GM21381 (cell line): ENCODE data around the gene SH3PXD2A.

ENCODE experiments used
- ATAC-seq: cut with Tn5 transposase; IDR thresholded peaks from one replicate; pipeline ENCODE4 v1.9.1; 2021; ENCODE audit warnings: mild to moderate bottlenecking, moderate library complexity; ENCODE audit not compliant: unreplicated experiment

SH3PXD2A gene

DNA sequence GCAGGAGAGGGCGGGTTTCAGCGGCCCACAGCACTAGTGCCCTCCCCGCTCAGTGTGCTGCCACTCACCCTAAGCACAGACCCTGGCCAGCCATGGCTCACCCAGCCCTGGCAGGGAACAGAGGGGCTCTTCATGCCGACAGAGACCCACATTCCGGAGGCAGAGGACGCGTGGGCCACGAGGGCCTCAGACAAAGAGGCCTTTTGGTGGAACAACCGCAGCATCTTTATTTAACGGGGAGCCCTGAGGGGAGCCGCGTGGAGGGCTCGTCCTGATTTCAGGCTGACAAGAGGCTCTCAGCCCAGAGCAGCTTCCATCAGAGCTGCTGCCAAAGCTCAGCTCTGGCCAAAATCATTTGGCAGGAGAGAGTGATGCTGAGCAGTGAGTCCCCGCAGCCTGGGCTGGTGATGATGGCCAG is 127.8 kb downstream of the SH3PXD2A start:
- no peak for ATAC-seq

DNA sequence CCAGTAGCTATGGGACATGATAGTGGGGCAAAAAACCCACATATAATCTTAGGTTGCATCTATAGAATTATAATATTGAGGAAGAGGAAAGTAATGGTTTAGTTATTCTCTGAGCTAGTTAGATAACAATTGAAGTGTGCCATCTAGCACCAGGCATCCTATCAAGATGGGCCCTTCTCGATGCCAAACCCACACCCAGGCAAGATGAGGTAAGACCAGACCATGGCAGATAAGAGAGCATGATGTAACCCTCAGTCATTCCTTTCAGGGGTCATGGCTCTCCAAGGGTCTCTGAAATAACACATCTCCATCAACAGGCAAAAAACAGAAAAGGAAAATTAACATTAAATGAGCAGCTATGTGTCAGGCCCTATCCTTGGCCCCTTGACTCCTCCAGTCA is 128.7 kb downstream of the SH3PXD2A start:
- ATAC-seq = no peak

DNA sequence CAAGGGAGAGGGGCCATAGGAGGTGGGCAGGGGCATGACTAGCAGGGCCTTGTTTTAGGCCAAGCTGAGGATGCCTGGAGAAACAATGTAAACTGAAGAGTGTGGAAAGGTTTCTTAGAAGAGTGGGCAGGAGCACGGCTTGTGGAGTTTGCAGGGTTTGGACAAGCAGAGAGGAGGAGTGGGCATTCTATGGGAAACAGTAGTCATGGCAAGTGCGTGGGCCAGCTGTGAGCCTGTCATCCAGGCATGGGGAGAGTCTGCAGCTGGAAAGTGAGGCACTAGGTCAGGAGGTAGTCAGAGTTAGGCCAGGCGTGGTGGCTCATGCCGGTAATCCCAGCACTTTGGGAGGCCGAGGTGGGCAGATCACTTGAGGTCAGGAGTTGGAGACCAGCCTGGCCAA is 130.1 kb downstream of the SH3PXD2A start:
- no peak for ATAC-seq

DNA sequence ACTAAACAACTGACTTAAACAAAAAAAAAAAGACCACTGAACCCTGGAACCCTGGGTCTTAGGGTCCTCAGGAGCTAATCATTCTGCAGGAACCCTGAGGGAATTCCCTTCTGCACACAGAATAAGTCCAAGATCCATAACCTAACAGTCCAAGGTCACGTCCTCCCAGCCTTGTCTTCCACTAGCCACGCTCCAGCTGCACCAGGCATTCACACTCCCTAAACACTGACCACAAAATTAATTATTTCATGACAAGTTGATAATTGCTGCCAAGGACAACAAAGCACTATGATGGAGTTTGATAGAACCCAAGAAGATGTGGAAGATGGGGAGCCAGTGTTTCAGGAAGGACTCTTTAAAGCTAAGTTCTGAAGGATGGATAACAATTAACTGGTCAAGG is 130.6 kb downstream of the SH3PXD2A start:
- no peak for ATAC-seq

DNA sequence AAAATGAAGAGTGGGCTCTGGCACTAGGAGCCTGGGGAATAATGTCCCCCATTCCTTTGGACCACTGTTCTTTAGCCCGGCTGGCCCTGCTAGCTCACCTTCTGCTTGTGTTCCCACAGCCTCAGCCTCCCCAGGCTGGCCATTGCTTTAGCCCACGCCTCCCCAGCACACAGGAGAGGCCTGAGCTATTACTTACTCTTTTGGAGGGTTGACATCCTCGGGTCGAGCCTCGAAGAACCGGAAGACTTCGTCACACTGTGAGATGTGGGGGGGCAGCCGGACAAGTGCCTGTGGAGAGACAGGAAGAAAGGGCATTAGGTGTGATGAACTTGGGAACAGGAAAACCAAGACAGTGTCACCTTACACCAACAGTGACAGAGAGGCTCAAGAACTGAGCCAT is 131.3 kb downstream of the SH3PXD2A start:
- no peak for ATAC-seq

DNA sequence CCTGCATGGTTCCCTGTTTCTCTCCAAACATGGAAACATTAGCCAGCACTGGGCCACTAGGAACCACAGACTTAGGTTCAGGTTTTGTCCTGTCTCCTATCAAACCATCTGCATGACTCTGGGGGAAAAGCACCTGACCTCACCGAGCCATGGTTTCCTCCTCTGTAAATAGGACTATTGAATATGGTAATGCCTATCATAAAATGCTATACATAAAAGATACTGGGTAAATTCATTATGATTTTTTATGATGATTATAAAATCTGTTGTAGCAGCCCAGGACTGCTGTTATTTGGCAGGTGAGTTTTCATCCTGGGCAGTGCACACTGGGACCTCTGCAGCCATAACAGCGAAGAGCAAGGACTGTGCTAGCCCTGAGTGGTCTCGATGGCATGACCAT is 131.8 kb downstream of the SH3PXD2A start:
- ATAC-seq = no peak

DNA sequence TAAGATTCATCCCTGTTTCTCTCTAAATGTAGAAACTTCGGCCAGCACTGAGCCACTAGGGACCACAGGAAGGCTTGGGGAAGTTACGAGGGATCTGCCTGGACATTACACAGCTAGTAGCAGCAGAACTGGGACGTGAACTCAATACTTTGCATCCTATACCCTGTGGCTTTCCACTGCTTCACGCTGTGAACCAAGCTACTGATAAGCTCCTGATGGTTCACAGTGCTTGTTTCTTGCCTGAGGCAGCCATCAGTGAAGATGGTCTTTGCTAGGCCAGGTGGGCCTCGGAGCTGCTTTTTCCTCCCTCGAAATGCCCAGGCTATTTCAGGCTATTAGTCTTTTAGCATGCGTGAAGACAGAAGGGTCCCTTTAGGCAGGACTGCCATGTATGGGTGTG is 132.7 kb downstream of the SH3PXD2A start:
- no peak for ATAC-seq

DNA sequence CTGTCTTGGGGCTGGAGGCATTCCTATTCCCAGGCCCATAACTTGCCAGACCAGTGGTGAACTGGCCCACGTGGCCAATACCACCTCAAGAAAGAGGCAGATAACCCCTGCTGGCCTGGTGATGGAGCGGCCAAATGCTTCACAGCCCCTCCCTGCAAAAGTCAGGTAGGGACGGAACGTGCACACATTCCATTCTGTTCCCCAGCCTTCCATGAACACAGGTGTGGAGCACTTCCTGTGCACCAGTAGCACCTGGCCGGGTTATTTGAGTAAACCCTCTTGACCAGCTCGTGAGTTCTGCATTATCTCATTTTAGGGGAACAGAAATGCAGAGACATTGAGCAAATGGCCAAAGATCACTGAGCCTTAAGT is 134.4 kb downstream of the SH3PXD2A start:
- no peak for ATAC-seq

DNA sequence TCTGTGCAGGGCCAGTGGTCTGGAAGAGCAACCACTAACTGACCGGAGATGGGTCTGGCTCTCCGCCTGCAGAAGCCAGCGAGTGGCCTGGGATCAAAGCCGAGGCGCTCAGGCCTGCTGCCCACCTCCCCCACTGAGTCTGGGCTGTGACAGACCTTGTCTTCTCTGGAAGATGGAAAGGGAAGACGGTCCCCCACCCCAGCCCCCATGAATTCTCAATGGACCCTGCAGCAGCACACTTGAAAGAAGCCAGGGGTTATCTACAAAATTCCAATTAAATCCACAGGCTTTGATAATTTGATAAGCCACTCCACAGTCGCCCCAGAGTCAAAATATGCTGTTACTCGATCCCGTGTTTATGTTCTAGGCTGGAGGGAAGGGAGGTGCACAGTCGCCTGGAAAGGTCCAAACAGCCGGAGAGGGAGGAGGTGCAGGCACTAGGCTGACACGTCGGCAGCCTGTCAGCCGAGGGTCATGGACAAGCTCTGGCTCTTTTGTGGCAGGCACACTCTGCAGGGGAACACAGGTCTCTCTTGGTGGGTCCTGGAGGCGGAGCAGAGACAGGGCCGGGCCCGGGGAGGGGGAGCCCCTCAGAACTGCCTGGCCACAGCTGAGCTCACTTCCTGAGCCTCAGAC is 134.9 kb downstream of the SH3PXD2A start:
- no peak for ATAC-seq

DNA sequence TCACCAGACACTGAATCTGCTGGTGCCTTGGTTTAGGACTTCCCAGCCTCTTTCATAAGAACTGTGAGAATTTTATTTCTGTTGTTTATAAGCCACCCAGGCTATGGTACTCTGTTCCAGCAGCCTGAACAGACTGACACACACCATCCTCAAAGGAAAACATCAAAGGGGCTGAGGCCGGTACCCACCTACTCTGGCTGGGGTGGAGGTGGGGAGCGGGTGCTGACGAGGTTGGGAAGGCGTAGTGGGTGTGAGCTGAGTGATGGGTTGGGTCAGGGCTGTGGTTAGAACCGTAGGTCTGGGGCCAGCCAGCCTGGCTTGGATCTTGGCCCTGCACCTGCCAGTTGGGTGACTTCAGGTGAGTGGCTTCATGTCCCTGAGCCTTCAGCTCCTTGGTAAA is 136.3 kb downstream of the SH3PXD2A start:
- no peak for ATAC-seq

DNA sequence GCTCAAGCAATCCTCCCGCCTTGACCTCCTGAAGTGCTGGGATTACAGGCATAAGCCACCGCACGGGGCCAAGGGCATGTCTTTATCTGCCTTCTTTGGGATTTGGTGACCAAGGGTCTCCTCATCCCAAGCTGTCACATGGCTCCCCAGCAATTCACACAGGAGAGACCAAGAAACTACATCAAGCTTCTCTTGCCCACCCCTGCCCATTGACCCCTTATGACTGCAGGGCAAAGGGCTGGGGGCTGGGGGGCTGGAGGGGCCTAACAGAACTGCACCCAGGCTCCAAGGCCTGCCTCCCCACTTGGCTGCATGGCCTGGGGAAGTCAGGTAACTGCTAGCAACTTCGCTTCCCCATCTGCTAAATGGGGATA is 137.1 kb downstream of the SH3PXD2A start:
- ATAC-seq = no peak

DNA sequence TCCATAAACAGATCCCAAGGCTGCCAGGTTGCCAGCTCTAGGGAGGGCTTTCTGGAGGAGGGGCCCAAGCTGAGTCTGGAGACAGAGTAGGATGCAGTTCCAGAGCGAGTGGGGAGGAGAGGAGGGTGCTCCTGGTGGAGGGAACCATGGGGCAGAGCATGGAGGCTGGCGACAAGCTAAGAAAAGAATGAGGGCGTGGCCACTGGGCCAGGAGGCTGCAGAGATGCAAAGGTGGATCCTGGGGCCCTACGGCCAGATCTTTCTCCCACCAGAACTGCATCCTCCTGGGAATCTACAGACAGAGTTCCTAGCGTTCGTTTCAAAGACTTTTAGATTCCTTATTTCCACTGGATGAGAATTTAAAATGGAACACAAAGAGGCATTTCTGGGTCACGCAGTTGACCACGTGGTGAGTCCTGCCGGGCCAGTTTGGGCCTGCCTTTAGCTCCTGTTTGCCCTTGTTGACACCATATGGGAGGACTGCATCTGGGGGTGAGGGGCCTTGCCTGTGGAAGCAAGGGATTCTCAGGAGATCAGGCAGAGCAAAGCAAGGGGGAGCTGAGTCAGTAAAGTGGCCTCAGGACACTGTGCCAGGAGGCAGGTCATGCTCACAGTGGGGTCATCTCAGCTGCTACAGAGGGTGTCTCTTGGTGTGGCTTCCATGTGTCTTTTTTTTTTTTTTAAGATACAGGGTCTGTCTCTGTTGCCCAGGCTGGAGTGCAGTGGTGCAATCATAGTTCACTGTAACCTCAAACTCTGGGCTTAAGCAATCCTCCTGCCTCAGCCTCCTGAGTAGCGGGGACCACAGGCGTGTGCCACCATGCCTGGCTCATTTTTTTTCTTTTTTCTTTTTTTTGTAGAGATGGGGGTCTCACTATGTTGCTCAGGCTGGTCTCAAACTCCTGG is 137.8 kb downstream of the SH3PXD2A start:
- no peak for ATAC-seq

DNA sequence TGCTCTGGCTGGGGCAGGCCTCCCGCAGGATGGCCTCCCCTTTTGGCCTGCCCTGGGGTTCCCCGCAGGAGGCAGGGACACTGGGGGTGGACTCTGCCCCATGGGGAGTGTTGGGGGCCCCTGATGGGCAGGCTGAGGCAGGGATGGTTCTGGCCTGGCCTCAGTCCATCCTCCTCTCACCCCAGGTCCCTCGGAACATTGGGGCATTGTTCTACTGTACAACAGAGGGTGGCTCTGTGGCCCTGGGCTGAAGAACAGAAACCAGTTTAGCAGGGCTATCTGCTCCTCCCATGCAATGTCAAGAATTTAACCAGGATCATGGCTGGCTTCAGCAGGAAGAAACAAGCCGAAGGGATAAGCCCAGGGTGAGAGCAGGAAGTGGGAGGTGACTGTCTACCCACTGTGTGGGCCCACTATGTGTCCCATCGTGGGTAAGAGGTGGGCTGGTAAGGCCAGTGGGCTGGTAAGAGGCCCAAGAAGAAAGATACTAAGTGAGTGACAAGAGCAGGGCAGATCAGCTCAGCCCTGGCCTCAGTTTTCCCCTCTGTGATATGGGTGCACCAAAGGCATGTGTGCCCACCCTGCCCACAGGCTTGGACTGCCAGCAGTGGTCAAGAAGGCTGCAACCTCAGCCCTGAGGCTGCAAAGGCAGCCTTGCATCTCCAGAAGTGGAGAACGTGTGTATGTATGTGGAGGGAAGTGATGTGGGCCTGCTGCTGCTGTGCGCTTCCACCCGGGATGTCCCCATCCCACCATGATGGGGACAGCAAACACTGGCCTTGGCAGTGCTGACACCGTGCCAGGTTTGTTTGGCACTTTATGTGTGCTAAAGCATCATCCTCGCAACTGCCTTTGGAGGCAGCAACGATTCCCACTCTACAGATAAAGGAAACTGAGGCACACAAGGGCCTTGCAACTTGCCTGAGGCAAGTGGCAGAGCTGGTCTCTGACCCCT is 138.9 kb downstream of the SH3PXD2A start:
- no peak for ATAC-seq

DNA sequence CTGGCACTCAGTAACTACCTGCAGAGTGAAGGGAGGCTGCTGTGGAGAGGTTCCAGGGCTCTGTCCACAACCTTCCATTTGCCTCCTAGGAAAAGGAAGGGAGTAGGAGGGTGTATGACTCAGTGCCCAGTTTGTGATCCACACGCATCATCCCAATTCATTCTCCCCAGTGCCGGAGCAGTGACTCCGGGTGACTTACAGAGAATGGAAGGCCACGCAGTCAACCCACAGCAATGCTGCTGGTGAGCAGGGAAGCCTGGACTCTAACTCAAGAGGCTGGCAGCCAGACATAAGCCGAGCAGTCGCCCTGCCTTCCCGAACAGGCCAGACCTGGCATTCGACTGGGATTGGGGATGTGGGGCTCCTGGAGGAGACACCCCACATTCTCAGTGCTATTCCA is 139.9 kb downstream of the SH3PXD2A start:
- ATAC-seq = no peak

DNA sequence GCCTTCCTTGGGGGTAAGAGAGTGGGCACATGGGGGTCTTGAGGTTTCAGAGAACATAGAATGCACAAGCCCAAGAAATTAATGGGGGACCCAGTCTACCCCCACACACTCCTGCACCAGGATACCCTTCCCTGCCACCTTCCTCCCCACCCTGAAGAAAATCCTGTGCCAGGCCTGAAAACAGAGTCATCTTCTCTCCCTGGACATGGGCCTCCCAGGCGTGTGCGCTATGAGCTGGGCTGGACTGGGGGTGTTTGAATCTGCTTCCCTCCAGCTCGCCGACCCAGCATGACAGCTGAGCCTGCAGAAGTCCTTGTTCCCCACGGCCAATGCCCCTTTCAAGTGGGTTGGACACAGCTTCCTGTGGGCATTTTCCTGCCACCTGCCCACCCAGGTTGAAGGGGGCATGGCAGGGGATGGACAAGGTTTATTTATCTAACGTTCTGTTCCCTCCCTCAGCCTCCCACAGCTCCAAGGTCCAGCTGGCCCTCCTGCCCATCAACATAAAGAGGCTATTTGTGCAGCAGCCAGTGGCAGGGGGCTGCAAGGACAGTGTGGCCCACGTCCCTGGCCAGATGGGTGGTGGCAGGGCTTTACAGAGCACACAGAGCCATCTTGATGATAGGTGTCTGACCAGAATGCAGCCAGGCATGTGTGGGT is 141.0 kb downstream of the SH3PXD2A start:
- ATAC-seq = no peak

DNA sequence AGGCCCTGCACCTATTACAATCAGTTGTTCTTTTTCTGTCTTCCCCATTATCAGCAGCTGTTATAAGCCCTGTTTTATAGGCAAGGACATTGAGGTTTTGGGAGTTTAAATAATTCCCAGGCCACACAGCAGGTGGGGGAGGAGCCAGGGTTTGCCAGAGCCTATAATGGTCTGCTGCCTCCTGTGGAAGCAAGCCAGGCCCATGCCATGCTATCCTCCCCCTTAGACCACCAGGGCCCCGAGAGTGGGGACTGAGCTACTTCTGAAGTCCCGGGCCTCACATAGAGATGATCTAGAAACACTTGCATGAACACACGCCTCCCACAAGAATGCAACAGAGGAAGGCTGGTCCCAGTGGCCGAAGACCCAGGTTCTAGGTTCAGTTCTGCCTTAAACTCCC is 141.7 kb downstream of the SH3PXD2A start:
- no peak for ATAC-seq

DNA sequence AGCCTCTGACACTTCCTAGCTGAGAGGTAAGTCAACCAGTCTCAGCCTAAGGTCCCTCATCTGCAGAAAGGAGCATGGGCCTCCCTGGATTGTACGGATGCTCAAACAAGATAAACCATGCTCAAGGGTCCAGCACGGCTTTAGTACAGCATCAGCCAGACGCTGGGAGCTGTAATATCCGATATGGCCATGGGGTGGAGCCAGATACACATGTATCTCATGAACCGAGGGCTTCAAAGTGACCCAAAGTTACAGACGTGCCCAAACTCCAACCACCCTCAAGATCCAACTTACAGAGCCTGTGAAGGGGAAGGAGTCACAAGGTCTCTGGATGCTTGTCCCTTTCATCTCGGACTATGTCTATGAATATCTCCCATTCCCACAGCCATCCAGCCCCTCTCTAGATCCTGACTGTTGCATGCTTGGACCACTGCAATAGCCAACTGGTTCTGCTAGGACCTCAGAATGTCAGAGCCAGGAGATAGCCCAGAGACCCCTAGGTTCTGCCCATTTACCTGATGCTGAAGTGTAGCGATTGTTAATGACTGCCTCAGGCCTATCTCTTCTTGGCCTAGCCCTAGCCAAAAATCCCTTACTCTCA is 142.4 kb downstream of the SH3PXD2A start:
- ATAC-seq = peak; percentile 66

DNA sequence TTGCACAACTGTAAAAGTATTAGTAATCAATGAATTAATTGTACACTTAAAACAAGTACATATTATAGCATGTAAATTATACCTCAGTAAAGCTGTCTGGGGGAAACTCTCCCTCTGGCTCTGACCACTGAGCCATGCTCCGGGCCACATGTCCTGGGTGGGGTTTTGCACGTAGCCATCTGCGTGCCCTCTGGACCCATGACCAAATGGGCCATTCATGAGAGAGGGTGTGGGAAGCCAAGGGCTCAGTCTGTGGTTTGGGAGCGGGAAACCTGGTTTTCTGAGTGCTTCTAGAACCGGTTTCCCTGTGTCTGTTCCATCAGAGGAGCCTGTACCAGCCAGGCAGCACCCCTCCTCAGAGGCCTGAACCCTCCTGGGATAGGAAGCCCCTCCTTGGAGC is 143.2 kb downstream of the SH3PXD2A start:
- no peak for ATAC-seq

DNA sequence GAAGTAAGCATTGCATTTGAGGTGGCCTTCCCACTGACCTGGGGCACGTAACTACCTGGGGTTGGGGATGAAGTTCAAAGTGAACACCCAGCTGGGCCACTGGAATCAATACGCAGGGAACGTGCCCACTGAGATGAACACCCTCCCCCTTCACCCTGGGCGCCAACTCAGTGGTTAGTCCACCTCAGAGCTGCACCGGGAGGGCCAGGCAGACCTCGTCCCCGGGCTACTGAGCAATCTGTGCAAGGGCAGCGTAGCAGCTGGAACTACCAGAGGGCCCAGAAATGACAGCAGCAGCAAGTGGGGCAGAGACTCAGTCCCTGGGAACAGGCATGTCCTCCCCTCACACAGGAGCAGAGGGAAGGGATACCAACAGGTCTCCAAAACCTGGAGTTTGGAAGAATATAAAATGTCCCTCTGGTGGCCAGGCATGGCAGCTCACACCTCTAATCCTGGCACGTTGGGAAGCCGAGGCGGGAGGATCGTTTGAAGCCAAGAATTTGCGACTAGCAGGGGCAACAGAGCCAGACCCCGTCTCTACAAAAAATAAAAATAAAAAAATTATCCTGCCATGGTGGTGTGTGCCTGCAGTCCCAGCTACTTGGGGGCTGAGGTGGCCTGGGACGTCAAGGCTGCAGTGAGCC is 143.9 kb downstream of the SH3PXD2A start:
- no peak for ATAC-seq

DNA sequence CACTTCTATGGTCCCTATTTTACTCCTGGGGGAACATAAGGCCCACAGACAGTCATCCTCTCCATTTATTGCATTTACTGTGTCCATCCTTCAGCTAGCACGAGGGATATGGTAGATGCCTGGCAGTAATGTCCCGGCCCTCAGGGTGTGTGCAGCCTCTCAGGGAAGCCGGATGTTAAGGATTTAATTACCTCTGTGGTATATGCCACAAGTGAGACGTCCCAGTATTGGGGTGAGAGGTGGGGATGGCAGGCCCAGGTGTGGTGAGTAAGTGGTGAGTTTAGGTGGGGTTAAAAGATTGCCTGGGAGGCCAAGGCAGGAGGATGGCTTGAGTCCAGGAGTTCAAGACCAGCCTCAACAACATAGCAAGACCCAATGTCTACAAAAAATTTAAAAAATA is 144.9 kb downstream of the SH3PXD2A start:
- no peak for ATAC-seq
